Tibial nerve (tissue), 3 donors: ENCODE results near the gene BATF.
"Not testable (repeated sequence)": the region's sequence is repeated elsewhere in the genome, so short reads cannot be mapped to it uniquely, and the experiment has no call there.

Experiments
- CTCF ChIP-seq, 5 experiments: fragments of 200-600 bp in 3 of 5; fragments of 450-650 bp in 2 of 5; sonication (generic) in 3 of 5; IDR thresholded peaks; one replicate each; pipeline ENCODE4 v1.5.1; 2016 to 2019; ENCODE audit warnings: antibody characterized with exemption in 5 of 5, mild to moderate bottlenecking in 3 of 5, moderate library complexity in 2 of 5
- POLR2A ChIP-seq, 2 donors: fragments of 450-650 bp; IDR thresholded peaks; one replicate each; pipeline ENCODE4 v1.6.1; 2017; ENCODE audit warnings: antibody characterized with exemption in 2 of 2, mild to moderate bottlenecking in 2 of 2, moderate library complexity in 2 of 2

DNA sequence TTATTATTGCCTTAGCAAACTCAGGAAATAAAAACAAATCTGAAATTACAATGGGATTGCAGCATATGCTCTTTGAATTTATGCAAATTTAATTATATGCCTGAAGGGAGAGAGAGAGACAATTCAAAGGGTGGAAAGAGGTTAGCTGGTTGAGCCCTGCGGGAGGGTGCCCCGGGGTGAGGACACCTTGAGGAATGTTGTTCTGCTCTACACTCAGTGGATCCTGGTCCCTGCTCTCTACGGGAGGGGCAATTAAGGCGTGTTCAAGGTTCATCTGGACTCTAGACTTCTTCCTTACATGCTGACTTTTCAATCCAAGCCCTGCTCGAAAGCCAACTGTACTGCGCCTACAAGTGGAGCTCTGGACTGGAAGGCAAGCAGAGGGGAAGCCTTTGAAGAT is 48.1 kb upstream of the BATF start:
- TF ChIP-seq CTCF, POLR2A (IDR thresholded peaks at IDR 0.05): not testable (repeated sequence)
